GM12878 (cell line): Measurements from ENCODE around the gene CPNE6. TPM values are rescaled to one million over a fixed set of nuclear protein-coding genes. Genes with fewer than 3 reads are reported as not detected.

Source experiments
- ATAC-seq: fragments of 200-7000 bp; cut with Tn5 transposase; 3 replicates; pipeline ENCODE4 v1.9.1; 2020; ENCODE audit warnings: mild to moderate bottlenecking, moderate library complexity
- BruUV-seq: library from RNA; stranded (reverse); fragments of 400-500 nt; replicated peaks from 2 replicates; lab custom pipeline; 2021; lab: Mats Ljungman, UMichigan
- CTCF ChIA-PET: fragments of 300-600 bp; sonication (Branson Sonifier 250); formaldehyde crosslinking; extraction: SDS; loops from one replicate; lab custom pipeline; 2021; ENCODE audit warnings: inconsistent platforms; lab: Yijun Ruan, JAX
- POLR2A ChIA-PET: fragments of 350-600 bp; formaldehyde crosslinking; extraction: SDS; loops from one replicate; lab custom pipeline; 2021; ENCODE audit warnings: inconsistent platforms; lab: Charles Lee
- RAD21 ChIA-PET: fragments of 300-600 bp; sonication (Branson Sonifier 250); formaldehyde crosslinking; loops from one replicate; lab custom pipeline; 2023; ENCODE audit warnings: antibody characterized with exemption; ENCODE audit not compliant: unreplicated experiment; lab: Charles Lee
- SMC1A ChIA-PET: fragments of 300-600 bp; sonication (Branson Sonifier 250); formaldehyde crosslinking; loops from one replicate; lab custom pipeline; 2023; ENCODE audit not compliant: unreplicated experiment, uncharacterized antibody; lab: Charles Lee
- DNase-seq: peaks from one replicate; pipeline ENCODE4 v3.0.0-alpha.2; 2011; ENCODE audit warnings: low read depth, low spot score
- FAIRE-seq: peaks from 3 replicates; lab custom pipeline; 2011; peaks lifted over from hg19 to GRCh38; lab: Jason Lieb, UNC
- H2AFZ ChIP-seq: 2 replicates; pipeline ENCODE4 v1.6.0; 2011; ENCODE audit warnings: low read depth, low read length, control low read depth; ENCODE audit not compliant: control insufficient read depth
- H3K27ac ChIP-seq: 2 replicates; pipeline ENCODE4 v1.5.1; 2011; ENCODE audit warnings: control low read depth; ENCODE audit not compliant: control insufficient read depth, insufficient read depth
- H3K27me3 ChIP-seq, 2 experiments: replicated peaks in 1 of 2; 2 replicates each; pipeline versions ENCODE4 v1.6.0 to v1.6.1; 2011; ENCODE audit warnings: low read length in 1 of 2; ENCODE audit not compliant: control insufficient read depth in 2 of 2, insufficient read depth in 2 of 2
- H3K36me3 ChIP-seq, 2 experiments: 2 replicates each; pipeline ENCODE4 v1.5.1; 2011; ENCODE audit warnings: low read length in 1 of 2; ENCODE audit not compliant: control insufficient read depth in 2 of 2, insufficient read depth in 2 of 2
- H3K4me1 ChIP-seq: 2 replicates; pipeline ENCODE4 v1.6.1; 2011; ENCODE audit warnings: mild to moderate bottlenecking, low read length, moderate library complexity, mixed read lengths; ENCODE audit not compliant: control insufficient read depth, insufficient read depth
- H3K4me2 ChIP-seq: 2 replicates; pipeline ENCODE4 v1.6.0; 2011; ENCODE audit warnings: control low read depth; ENCODE audit not compliant: control insufficient read depth, insufficient read depth
- H3K4me3 ChIP-seq: fragments of 200-600 bp; sonication (generic); 2 replicates; pipeline ENCODE4 v1.5.1; 2016
- H3K79me2 ChIP-seq: 2 replicates; pipeline ENCODE4 v1.6.0; 2011; ENCODE audit warnings: low read length; ENCODE audit not compliant: control insufficient read depth, insufficient read depth
- H3K9ac ChIP-seq: 2 replicates; pipeline ENCODE4 v1.8.0; 2011; ENCODE audit warnings: low read length, control low read depth, mixed read lengths; ENCODE audit not compliant: control insufficient read depth, insufficient read depth
- H3K9me3 ChIP-seq: replicated peaks from 3 replicates; pipeline ENCODE4 v1.5.1; 2011; ENCODE audit warnings: mild to moderate bottlenecking, low read length; ENCODE audit not compliant: control insufficient read depth, insufficient read depth
- H4K20me1 ChIP-seq: 2 replicates; pipeline ENCODE4 v1.6.0; 2011; ENCODE audit not compliant: control insufficient read depth, insufficient read depth
- BCLAF1 ChIP-seq: fragments of 450-650 bp; IDR thresholded peaks from 2 replicates; pipeline ENCODE4 v1.6.1; 2017; ENCODE audit warnings: antibody characterized with exemption, mild to moderate bottlenecking, moderate library complexity
- BHLHE40 ChIP-seq, 2 experiments: fragments of 450-650 bp in 1 of 2; IDR thresholded peaks; 2 replicates each; pipeline ENCODE4 v1.6.1; 2011 to 2017; ENCODE audit warnings: low read depth in 2 of 2, borderline replicate concordance in 1 of 2, improper control_type of control experiment in 1 of 2, low read length in 1 of 2, mild to moderate bottlenecking in 1 of 2
- KAT2A ChIP-seq: conservative IDR thresholded peaks from 2 replicates; pipeline ENCODE4 v1.6.1; 2011; ENCODE audit warnings: low read depth, low read length; ENCODE audit not compliant: control insufficient read depth
- KDM1A ChIP-seq: fragments of 200-600 bp; sonication (generic); IDR thresholded peaks from 2 replicates; pipeline ENCODE4 v1.6.1; 2016; ENCODE audit warnings: borderline replicate concordance
- MXI1 ChIP-seq: fragments of 150-350 bp; IDR thresholded peaks from 2 replicates; pipeline ENCODE4 v1.6.1; 2011; ENCODE audit warnings: low read depth, mild to moderate bottlenecking, inconsistent platforms, low read length, improper control_type of control experiment
- NFIC ChIP-seq: IDR thresholded peaks from 2 replicates; pipeline ENCODE4 v1.6.1; 2012; ENCODE audit warnings: low read depth, mild to moderate bottlenecking, inconsistent platforms, low read length, moderate library complexity
- NFXL1 ChIP-seq: fragments of 450-650 bp; IDR thresholded peaks from 2 replicates; pipeline ENCODE4 v1.6.1; 2017; ENCODE audit warnings: antibody characterized with exemption, mild to moderate bottlenecking, borderline replicate concordance
- NFYA ChIP-seq: IDR thresholded peaks from 2 replicates; pipeline ENCODE4 v1.6.1; 2011; ENCODE audit warnings: low read depth, mild to moderate bottlenecking, low read length, improper control_type of control experiment, borderline replicate concordance
- NR2C1 ChIP-seq: fragments of 450-650 bp; IDR thresholded peaks from 2 replicates; pipeline ENCODE4 v1.6.1; 2017; ENCODE audit warnings: antibody characterized with exemption, mild to moderate bottlenecking, moderate library complexity
- RELA ChIP-seq: fragments of 450-650 bp; IDR thresholded peaks from 2 replicates; pipeline ENCODE4 v1.8.0; 2014; ENCODE audit warnings: borderline replicate concordance; ENCODE audit not compliant: partially characterized antibody
- SMAD1 ChIP-seq: fragments of 450-650 bp; IDR thresholded peaks from 2 replicates; pipeline ENCODE4 v1.6.1; 2018; ENCODE audit warnings: mild to moderate bottlenecking, low read depth; ENCODE audit not compliant: partially characterized antibody
- SREBF2 ChIP-seq: IDR thresholded peaks from 2 replicates; pipeline ENCODE4 v1.6.1; 2012; ENCODE audit warnings: mild to moderate bottlenecking, low read length
- STAT1 ChIP-seq: fragments of 450-650 bp; conservative IDR thresholded peaks from 2 replicates; pipeline ENCODE4 v1.6.1; 2014; ENCODE audit warnings: antibody characterized with exemption, mild to moderate bottlenecking
- ZNF24 ChIP-seq: fragments of 450-650 bp; IDR thresholded peaks from 2 replicates; pipeline ENCODE4 v1.6.1; 2017; ENCODE audit warnings: antibody characterized with exemption, mild to moderate bottlenecking
- WGBS: methylation state at CpG from one replicate; pipeline ENCODE4 v1.1.6; 2016; ENCODE audit warnings: low lambda C conversion rate; ENCODE audit not compliant: insufficient replicate concordance, insufficient coverage; ENCODE audit errors: missing lambda C conversion rate; 5-methylcytosine and 5-hydroxymethylcytosine counted together
- in situ Hi-C: fragments of 300-500 bp; cut with MboI; formaldehyde crosslinking; loops from 9 replicates; pipeline ENCODE4 v1.14.3; 2018; ENCODE audit warnings: mixed read lengths
- intact Hi-C: fragments of 100-400 bp; cut with micrococcal nuclease; formaldehyde crosslinking; loops from one replicate; pipeline ENCODE4 v1.14.2; 2022; ENCODE audit not compliant: unreplicated experiment
- polyA plus RNA-seq, 11 experiments: library from polyadenylated mRNA; depleted of rRNA in 4 of 11; unstranded in 6 of 11; stranded (reverse) in 5 of 11; fragments of >200 nt; fragmentation: Nextera tagmentation in 4 of 11; fragmentation: Illumina TruSeq in 1 of 11; extraction: Ambion mirVana in 4 of 11; extraction: Trizol in 1 of 11; gene quantifications; 1 replicate in 1 of 11; 2 replicates in 10 of 11; pipeline versions ENCODE4 v1.2.1 to v1.2.3, GENCODE V29; 2011 to 2016; ENCODE audit warnings: inconsistent platforms in 2 of 11, missing spikeins in 2 of 11, low read depth in 1 of 11
- total RNA-seq, 4 experiments: library from RNA; depleted of rRNA in 3 of 4; stranded (reverse); fragments of >200 nt in 3 of 4; fragmentation: Illumina TruSeq in 1 of 4; extraction: Trizol in 1 of 4; gene quantifications; 2 replicates each; pipeline versions ENCODE4 v1.2.1 to v1.2.3, GENCODE V29; 2013 to 2021

Gene CPNE6
- total and polyA plus RNA-seq, 10 of the 15 experiments (the other 5 are each of a cell fraction or from before 2014, with no cell fraction given) = 0.06 to 0.43 (median 0.18) TPM; not detected in 3

GRCh38 chr14:24064091-24064795, 7.1 kb upstream of the CPNE6 start:
- Histone ChIP-seq H3K27me3 (peaks cover 0 to 2% of the 10 kb centered on the region in 2 experiments; a peak in 3 of 4 replicates), H3K36me3 (no peaks in the 10 kb centered on the region), H2AFZ (no peak overlapping the region), H3K4me2 (no peak overlapping the region), H3K9me3 (no peaks in the 10 kb centered on the region), H3K79me2 (no peaks in the 10 kb centered on the region), H3K4me3 (no peak overlapping the region), H3K27ac (no peak overlapping the region), H3K9ac (no peak overlapping the region), H4K20me1 (no peaks in the 10 kb centered on the region), H3K4me1 (no peaks in the 10 kb centered on the region)
- ChIA-PET POLR2A (interaction anchor here (1.0 kb wide), 1 partner anchor 30 kb away, joined by 3 read pairs; the partner anchor contains the start of gene PCK2), SMC1A (interaction anchor here (1.3 to 1.6 kb wide), 2 partner anchors 16 to 44 kb away, joined by 5 to 6 read pairs; no protein-coding TSS in a partner anchor), RAD21 (no interaction called here), CTCF (interaction anchor here (0.7 to 1.5 kb wide), 2 partner anchors 28 to 50 kb away, joined by 3 read pairs; no protein-coding TSS in a partner anchor)
- FAIRE-seq (no peak), ATAC-seq (no peak), DNase-seq (no peak)
- intact Hi-C loops (no loop called here), in situ Hi-C loops (no loop called here)
- WGBS = 39% methylated on average over 6 of the region's 7 CpGs
- TF ChIP-seq NFYA (no peak), NFXL1 (no peak), SREBF2 (no peak), RELA (no peak), BCLAF1 (no peak), KDM1A (no peak), SMAD1 (no peak), STAT1 (no peak), MXI1 (no peak), NR2C1 (no peak), BHLHE40 (IDR thresholded peaks at IDR 0.05; ENCODE audit: borderline replicate concordance in 1 of 2, low read depth in 2 of 2, low read length in 1 of 2) (no peak), NFIC (no peak), ZNF24 (no peak), KAT2A (no peak)
- no TSS peak for BruUV-seq
